ENCODE measurements around the gene WDR83. TPM values are rescaled to one million over a fixed set of nuclear protein-coding genes. Genes with fewer than 3 reads are reported as not detected.

WDR83 gene
- total and polyA plus RNA-seq, 2 of the 4 experiments (the other 2 are of a cell fraction): 5.9 to 8.9 TPM

- H4K20me1 ChIP-seq (ENCODE audit: insufficient read depth, low read length): peaks cover 21% of the 10 kb centered on the region
- CTCF ChIA-PET: no interaction called here
- WGBS, 2 experiments (ENCODE audit: extremely low coverage in 2 of 2, insufficient read length in 1 of 2): 92% methylated on average over 10 of the region's 15 CpGs; no CpG with 5 or more reads in 1 of the 2 experiments
These were observed 48.5 kb downstream of the WDR83 start for GRCh38 chr19:12715102-12715501.

More at GRCh38 chr19:12715102-12715501, 48.5 kb downstream of the WDR83 start:
- H3K9me1 ChIP-seq (ENCODE audit: insufficient read depth, low read length): peaks cover 7% of the 10 kb centered on the region; the same call in 1 of the 2 replicates
- no peak overlapping the region for H3K4ac ChIP-seq (ENCODE audit: low read depth, low read length)
- TSS peak; percentile 33 for BruUV-seq (replicated peaks)
- no peak overlapping the region for H4K91ac ChIP-seq (ENCODE audit: insufficient read depth, low read depth, low read length)
- no peak overlapping the region for H3K4me2 ChIP-seq (ENCODE audit: low read depth, low read length)
- H2BK15ac ChIP-seq (ENCODE audit: low read depth, low read length): no peak overlapping the region
- H2BK120ac ChIP-seq (ENCODE audit: low read depth, low read length): no peak overlapping the region
- H2AK5ac ChIP-seq (ENCODE audit: low read depth, low read length): no peak overlapping the region
- in situ Hi-C loops (cut with MboI; ENCODE audit: low sequenced_read_pairs): no loop called here
- ATAC-seq (ENCODE audit: low read depth): no peak
- H3K36me3 ChIP-seq (ENCODE audit: control insufficient read depth, insufficient read depth, low read length): peaks cover 60% of the 10 kb centered on the region
- H4K5ac ChIP-seq (ENCODE audit: low read depth, low read length): no peak overlapping the region
- intact Hi-C loops (cut with micrococcal nuclease): no loop called here
- H3K23ac ChIP-seq (ENCODE audit: low read depth, low read length): no peak overlapping the region
- H3K27ac ChIP-seq (ENCODE audit: insufficient read depth, low read length): no peak overlapping the region
- no peak overlapping the region for H4K8ac ChIP-seq (ENCODE audit: low read depth in 2 of 2, low read length in 2 of 2)
- TF ChIP-seq SMC3 (IDR thresholded peaks at IDR 0.05; ENCODE audit: low read depth, low read length) (no peak), MAFK (IDR thresholded peaks at IDR 0.05; ENCODE audit: low read depth, low read length) (no peak), CHD1 (IDR thresholded peaks at IDR 0.05; ENCODE audit: low read depth, low read length) (no peak), NFE2L2 (IDR thresholded peaks at IDR 0.05; ENCODE audit: low read depth, low read length) (no peak), FOS (IDR thresholded peaks at IDR 0.05; ENCODE audit: low read depth, low read length) (no peak), POLR2A (IDR thresholded peaks at IDR 0.05; ENCODE audit: low read depth, low read length) (no peak), MXI1 (IDR thresholded peaks at IDR 0.05; ENCODE audit: borderline replicate concordance, low read depth, low read length) (no peak), USF2 (IDR thresholded peaks at IDR 0.05; ENCODE audit: low read depth, low read length) (no peak), CEBPB (IDR thresholded peaks at IDR 0.05; ENCODE audit: low read depth, low read length) (no peak), CTCF (conservative IDR thresholded peaks at IDR 0.05; ENCODE audit: low read depth, low read length) (no peak), ELK1 (IDR thresholded peaks at IDR 0.05; ENCODE audit: borderline replicate concordance, low read depth, low read length) (no peak), MAZ (IDR thresholded peaks at IDR 0.05; ENCODE audit: borderline replicate concordance, low read depth, low read length) (no peak), RFX5 (IDR thresholded peaks at IDR 0.05; ENCODE audit: low read depth, low read length) (no peak), RCOR1 (IDR thresholded peaks at IDR 0.05; ENCODE audit: insufficient replicate concordance, low read length) (no peak), RAD21 (IDR thresholded peaks at IDR 0.05; ENCODE audit: low read length) (no peak)
- no peak overlapping the region for H3K18ac ChIP-seq (ENCODE audit: low read depth, low read length)
- no peak overlapping the region for H2BK20ac ChIP-seq (ENCODE audit: low read depth, low read length)
- dilution Hi-C loops (cut with HindIII; ENCODE audit: low sequenced_read_pairs, unreplicated experiment): no loop called here
- peak overlapping the region; percentile 13 for H2AK9ac ChIP-seq (replicated peaks; ENCODE audit: low read depth, low read length, poor library complexity)
- POLR2A ChIA-PET (ENCODE audit: unreplicated experiment): no interaction called here
- no peak overlapping the region for H2AFZ ChIP-seq (replicated peaks; ENCODE audit: low read length, poor library complexity)
- H3K4me3 ChIP-seq (ENCODE audit: insufficient read depth, low read depth, low read length): no peak overlapping the region
- H3K27me3 ChIP-seq (ENCODE audit: control insufficient read depth, insufficient read depth, low read length): no peaks in the 10 kb centered on the region
- H2BK5ac ChIP-seq (ENCODE audit: low read depth, low read length, poor library complexity, severe bottlenecking): no peak overlapping the region
- H3K9me3 ChIP-seq (ENCODE audit: control insufficient read depth, insufficient read depth, low read length): no peaks in the 10 kb centered on the region
- H3K56ac ChIP-seq (ENCODE audit: extremely low read depth, insufficient read depth, low read length): no peak overlapping the region
- H3K4me1 ChIP-seq (ENCODE audit: control insufficient read depth, insufficient read depth, low read length): no peaks in the 10 kb centered on the region; the same call in 1 of the 2 replicates
- no peak overlapping the region for H3K14ac ChIP-seq (replicated peaks; ENCODE audit: low read depth, low read length)
- no peak overlapping the region for H3K9ac ChIP-seq (ENCODE audit: low read depth, low read length)
- peaks cover 27 to 63% of the 10 kb centered on the region in 2 experiments for H3K79me1 ChIP-seq (ENCODE audit: low read depth in 1 of 2, low read length in 2 of 2)
- no peak for DNase-seq
